Astrocyte (in vitro differentiated cells and primary cell): ENCODE data around the gene CAPN3.

Experiments used
- CTCF ChIP-seq: IDR thresholded peaks from 2 replicates; pipeline ENCODE4 v1.5.1; 2011; ENCODE audit warnings: low read depth, mild to moderate bottlenecking, inconsistent platforms, low read length, moderate library complexity; ENCODE audit not compliant: insufficient read depth
- EZH2 ChIP-seq: IDR thresholded peaks from 2 replicates; pipeline ENCODE4 v1.6.1; 2012; ENCODE audit warnings: mild to moderate bottlenecking, low read length, inconsistent platforms; ENCODE audit not compliant: insufficient read depth

- TF ChIP-seq CTCF (no peak), EZH2 (no peak)
Measured at GRCh38 chr15:42371096-42371495, 11.8 kb downstream of the CAPN3 start.
